ENCODE measurements around the gene LDLRAD3. TPM values are rescaled to one million over a fixed set of nuclear protein-coding genes. Genes with fewer than 3 reads are reported as not detected.
"Not testable (repeated sequence)": the region's sequence is repeated elsewhere in the genome, so short reads cannot be mapped to it uniquely, and the experiment has no call there.

LDLRAD3 gene
- total RNA-seq, 2 experiments from 2014 or later: 0.22 to 0.59 TPM

DNA sequence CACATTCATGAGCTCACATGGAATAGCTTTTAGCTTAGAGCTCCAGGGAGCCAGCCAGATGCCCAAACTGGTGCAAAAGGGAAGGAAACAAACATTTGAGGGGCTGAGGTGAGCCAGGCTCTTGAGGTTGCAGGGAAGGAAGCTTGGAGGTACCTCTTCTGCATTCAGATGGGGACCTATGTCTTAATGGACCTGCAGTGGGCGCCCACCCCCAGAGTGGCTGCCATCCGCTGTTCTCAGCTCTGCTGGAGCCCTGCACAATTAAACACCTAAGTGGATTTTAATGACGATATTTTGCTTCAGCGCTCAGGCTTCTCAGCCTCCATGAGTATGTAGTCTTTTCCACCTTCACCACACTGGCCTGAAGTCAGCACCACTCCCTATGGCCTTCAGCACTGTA is 100.8 kb downstream of the LDLRAD3 start:
- ATAC-seq: no peak
- Mint-ChIP-seq H3K9me3 (peaks cover 4% of the 10 kb centered on the region), H3K36me3 (ENCODE audit: low read depth) (no peaks in the 10 kb centered on the region), H3K27ac (no peak overlapping the region), H3K27me3 (peaks cover 1% of the 10 kb centered on the region), H3K4me1 (ENCODE audit: low read depth) (no peaks in the 10 kb centered on the region), H3K4me3 (no peak overlapping the region)
- ChIA-PET CTCF (interaction anchor here (1.1 kb wide), 1 partner anchor 221 kb away, joined by 3 read pairs; no protein-coding TSS in a partner anchor), POLR2A (no interaction called here)
- no peak for TF ChIP-seq CTCF (IDR thresholded peaks at IDR 0.05)
- intact Hi-C loops (cut with micrococcal nuclease): loop anchor here (5.0 kb wide), 1 partner anchor 218 kb away; no protein-coding TSS in a partner anchor
- DNase-seq: no peak

DNA sequence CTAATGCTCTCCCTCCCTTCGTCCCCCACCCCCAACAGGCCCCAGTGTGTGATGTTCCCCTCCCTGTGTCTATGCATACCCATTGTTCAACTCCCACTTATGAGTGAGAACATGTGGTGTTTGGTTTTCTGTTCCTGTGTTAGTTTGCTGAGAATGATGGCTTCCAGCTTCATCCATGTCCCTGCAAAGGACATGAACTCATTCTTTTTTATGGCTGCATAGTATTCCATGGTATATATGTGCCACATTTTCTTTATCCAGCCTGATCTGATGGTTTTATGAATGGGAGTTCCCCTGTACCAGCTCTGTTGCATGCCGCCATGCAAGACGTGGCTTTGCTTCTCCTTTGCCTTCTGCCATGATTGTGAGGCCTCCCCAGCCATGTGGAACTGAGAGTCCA is 102.1 kb downstream of the LDLRAD3 start:
- H3K27ac Mint-ChIP-seq; intact Hi-C loops (cut with micrococcal nuclease); H3K4me1 Mint-ChIP-seq (ENCODE audit: low read depth); H3K27me3 Mint-ChIP-seq; CTCF ChIA-PET; DNase-seq; H3K36me3 Mint-ChIP-seq (ENCODE audit: low read depth); H3K4me3 Mint-ChIP-seq; H3K9me3 Mint-ChIP-seq; POLR2A ChIA-PET; ATAC-seq: not testable (repeated sequence)

DNA sequence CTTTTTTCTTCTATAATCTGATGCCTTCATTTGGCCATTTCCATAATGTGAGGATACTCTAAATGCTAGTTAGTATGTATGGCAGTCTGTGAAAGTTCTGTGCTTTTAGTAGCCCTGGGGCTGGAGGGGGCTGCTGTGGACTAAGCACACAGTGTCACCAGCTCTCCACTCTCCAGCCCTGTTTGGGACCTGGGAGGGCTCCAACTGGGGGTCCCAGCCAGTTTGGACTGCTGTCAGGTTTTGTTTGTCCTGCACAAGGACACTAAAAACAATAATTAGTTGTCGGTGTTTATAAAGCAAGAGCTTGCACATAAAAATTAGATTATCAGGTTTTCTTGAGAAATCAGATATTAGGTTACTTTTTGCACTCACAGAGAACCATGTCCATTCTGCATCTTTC is 103.1 kb downstream of the LDLRAD3 start:
- Mint-ChIP-seq H3K4me3 (no peak overlapping the region), H3K27ac (no peak overlapping the region), H3K9me3 (peaks cover 4% of the 10 kb centered on the region), H3K36me3 (ENCODE audit: low read depth) (no peaks in the 10 kb centered on the region), H3K4me1 (ENCODE audit: low read depth) (no peaks in the 10 kb centered on the region), H3K27me3 (peaks cover 5% of the 10 kb centered on the region)
- ATAC-seq (no peak), DNase-seq (no peak)
- ChIA-PET CTCF (no interaction called here), POLR2A (no interaction called here)
- TF ChIP-seq CTCF (IDR thresholded peaks at IDR 0.05): no peak
- intact Hi-C loops (cut with micrococcal nuclease): no loop called here

DNA sequence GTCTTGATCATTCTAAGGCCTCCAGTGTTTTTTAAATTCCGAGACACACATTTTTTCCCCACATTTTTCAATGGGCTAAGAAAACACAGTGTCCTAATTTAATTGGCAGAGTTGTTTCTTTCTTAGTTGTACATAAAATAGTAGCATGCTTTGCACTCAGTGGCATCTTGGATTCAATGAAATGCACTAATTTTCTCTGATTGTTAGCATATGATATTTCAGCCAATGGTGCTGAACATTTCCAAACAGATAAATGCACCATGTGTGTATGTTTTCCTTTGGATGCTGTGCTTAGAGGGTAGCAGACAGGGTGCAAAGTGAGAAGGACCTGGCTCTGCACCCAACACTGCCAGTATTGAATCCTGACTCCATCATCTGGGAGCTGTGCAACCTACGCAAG is 103.5 kb downstream of the LDLRAD3 start:
- CTCF ChIA-PET: no interaction called here
- no peak overlapping the region for H3K4me3 Mint-ChIP-seq
- H3K27ac Mint-ChIP-seq: no peak overlapping the region
- DNase-seq (no peak), ATAC-seq (no peak)
- H3K36me3 Mint-ChIP-seq (ENCODE audit: low read depth): no peaks in the 10 kb centered on the region
- intact Hi-C loops (cut with micrococcal nuclease): no loop called here
- POLR2A ChIA-PET: no interaction called here
- peaks cover 4% of the 10 kb centered on the region for H3K27me3 Mint-ChIP-seq
- H3K4me1 Mint-ChIP-seq (ENCODE audit: low read depth): no peaks in the 10 kb centered on the region
- H3K9me3 Mint-ChIP-seq: peaks cover 4% of the 10 kb centered on the region
- no peak for TF ChIP-seq CTCF (IDR thresholded peaks at IDR 0.05)

DNA sequence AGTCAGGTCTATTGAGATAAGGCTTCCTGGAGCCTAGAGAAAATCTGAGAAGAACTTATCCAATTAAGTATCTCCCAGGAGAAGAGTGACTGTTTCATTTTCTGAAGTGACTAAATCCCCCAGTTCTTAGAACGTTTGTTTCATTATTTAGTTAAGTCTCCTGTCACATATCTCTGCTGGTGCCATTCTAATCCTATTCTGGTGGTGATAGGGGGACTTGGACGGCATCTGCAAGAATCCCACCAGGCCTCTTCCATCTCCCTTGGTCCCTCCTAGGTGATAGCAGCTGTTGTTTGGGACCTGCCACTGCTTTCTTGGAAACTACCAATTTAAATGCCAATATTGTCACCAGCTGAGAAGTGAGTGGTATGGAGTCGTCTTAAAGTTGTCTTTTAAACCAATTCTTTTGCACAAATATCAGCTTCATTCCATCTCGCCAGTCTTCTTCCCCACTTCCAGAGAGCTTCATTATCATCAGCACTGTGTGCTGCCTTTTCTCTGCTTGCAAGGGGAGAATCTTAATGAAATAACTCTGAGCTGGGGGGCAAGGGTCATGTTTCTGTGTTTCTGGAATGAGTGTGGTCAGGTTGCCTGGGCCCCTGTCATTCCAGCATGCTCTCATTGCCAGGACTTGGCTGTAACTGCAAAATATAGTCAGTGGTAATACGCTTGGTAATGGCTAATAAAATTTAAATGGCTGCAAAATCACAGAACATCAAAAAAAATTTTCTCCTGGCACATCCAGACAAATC is 104.8 kb downstream of the LDLRAD3 start:
- Mint-ChIP-seq H3K36me3 (ENCODE audit: low read depth) (no peaks in the 10 kb centered on the region), H3K4me3 (no peak overlapping the region), H3K4me1 (ENCODE audit: low read depth) (no peaks in the 10 kb centered on the region), H3K27ac (no peak overlapping the region), H3K9me3 (peaks cover 4% of the 10 kb centered on the region), H3K27me3 (peaks cover 4% of the 10 kb centered on the region)
- intact Hi-C loops (cut with micrococcal nuclease): no loop called here
- no peak for ATAC-seq
- ChIA-PET POLR2A (interaction anchor here (1.0 kb wide), 1 partner anchor 688 kb away, joined by 3 read pairs; no protein-coding TSS in a partner anchor), CTCF (interaction anchor here (1.1 to 1.2 kb wide), 2 partner anchors 24 to 217 kb away, joined by 3 read pairs; no protein-coding TSS in a partner anchor)
- DNase-seq: no peak
- TF ChIP-seq CTCF (IDR thresholded peaks at IDR 0.05): no peak

Measured in activated CD8-positive, alpha-beta T cell treated with anti-CD3 and anti-CD28 coated beads for 36 hours (primary cell).